T-cell (primary cell): ENCODE results near the gene POLD1. TPM values are rescaled to one million over a fixed set of nuclear protein-coding genes. Genes with fewer than 3 reads are reported as not detected.

Experiments used
- ATAC-seq, 4 experiments: fragments of 200-7000 bp in 3 of 4; fragments of 150-1000 bp in 1 of 4; cut with Tn5 transposase; replicated peaks in 1 of 4; 1 replicate in 3 of 4; 2 replicates in 1 of 4; pipeline ENCODE4 v1.10.0; 2021; ENCODE audit warnings: moderate library complexity in 3 of 4, mild to moderate bottlenecking in 2 of 4, moderate number of reproducible peaks in 1 of 4
- CTCF ChIA-PET, 2 donors: fragments of 300-600 bp; sonication (Branson Sonifier 250); formaldehyde crosslinking; loops; one replicate each; lab custom pipeline; 2022; ENCODE audit warnings: antibody characterized with exemption in 2 of 2; lab: Charles Lee
- POLR2A ChIA-PET, 2 donors: fragments of 300-600 bp; sonication (Branson Sonifier 250); formaldehyde crosslinking; loops; one replicate each; lab custom pipeline; 2022; ENCODE audit warnings: antibody characterized with exemption in 2 of 2; lab: Charles Lee
- DNase-seq, 35 experiments: peaks; one replicate each; pipeline versions ENCODE4 v3.0.0 to v3.0.0-alpha.2; 2013 to 2023
- H3K27ac ChIP-seq: one replicate; pipeline ENCODE4 v1.5.1; 2013; ENCODE audit warnings: low read length
- H3K27me3 ChIP-seq, 2 experiments: replicated peaks in 1 of 2; 1 replicate in 1 of 2; 2 replicates in 1 of 2; pipeline versions ENCODE4 v1.6.1 to v1.7.0; 2013; ENCODE audit warnings: low read length in 1 of 2, mixed read lengths in 1 of 2; ENCODE audit not compliant: control insufficient read depth in 2 of 2, insufficient read depth in 2 of 2; ENCODE audit errors: extremely low read depth in 1 of 2
- H3K36me3 ChIP-seq, 2 donors: 1 replicate in 1 of 2; 2 replicates in 1 of 2; pipeline versions ENCODE4 v1.6.1 to v1.7.0; 2013; ENCODE audit warnings: low read length in 1 of 2; ENCODE audit not compliant: control insufficient read depth in 2 of 2, insufficient read depth in 1 of 2; ENCODE audit errors: extremely low read depth in 1 of 2
- H3K4me1 ChIP-seq, 2 experiments: 1 replicate in 1 of 2; 2 replicates in 1 of 2; pipeline versions ENCODE4 v1.6.1 to v1.7.0; 2013; ENCODE audit warnings: low read length in 2 of 2, mixed read lengths in 1 of 2; ENCODE audit not compliant: insufficient read depth in 2 of 2, control insufficient read depth in 1 of 2; ENCODE audit errors: extremely low read depth in 1 of 2
- H3K4me3 ChIP-seq, 2 donors: 1 replicate in 1 of 2; 2 replicates in 1 of 2; pipeline versions ENCODE4 v1.5.1 to v1.7.0; 2013; ENCODE audit warnings: mild to moderate bottlenecking in 2 of 2, low read length in 1 of 2, moderate library complexity in 1 of 2; ENCODE audit not compliant: control insufficient read depth in 1 of 2; ENCODE audit errors: extremely low read depth in 1 of 2
- H3K9me3 ChIP-seq: 2 replicates; pipeline ENCODE4 v1.7.0; 2013
- H3K27ac Mint-ChIP-seq, 2 donors: one replicate each; pipeline ENCODE4 v1.8.0; 2020 to 2021; ENCODE audit warnings: mild to moderate bottlenecking in 2 of 2, mixed read lengths in 2 of 2
- H3K27me3 Mint-ChIP-seq, 2 donors: one replicate each; pipeline ENCODE4 v1.8.0; 2021 to 2022; ENCODE audit warnings: mixed read lengths in 2 of 2
- H3K36me3 Mint-ChIP-seq: one replicate; pipeline ENCODE4 v1.8.0; 2021; ENCODE audit warnings: mixed read lengths
- H3K4me1 Mint-ChIP-seq, 3 donors: one replicate each; pipeline ENCODE4 v1.8.0; 2020 to 2022; ENCODE audit warnings: mixed read lengths in 3 of 3, mild to moderate bottlenecking in 1 of 3
- H3K4me3 Mint-ChIP-seq, 3 donors: one replicate each; pipeline ENCODE4 v1.8.0; 2020 to 2022; ENCODE audit warnings: mild to moderate bottlenecking in 3 of 3, mixed read lengths in 3 of 3, moderate library complexity in 3 of 3
- H3K9me3 Mint-ChIP-seq, 3 donors: one replicate each; pipeline ENCODE4 v1.8.0; 2020 to 2022; ENCODE audit warnings: mixed read lengths in 3 of 3
- WGBS: methylation state at CpG from one replicate; pipeline ENCODE4 v1.1.5; 2013; ENCODE audit warnings: missing lambda C conversion rate; ENCODE audit not compliant: insufficient coverage; 5-methylcytosine and 5-hydroxymethylcytosine counted together
- total RNA-seq, 35 experiments: library from RNA in 6 of 35; stranded (reverse) in 6 of 35; fragments of 120-200 nt in 1 of 35; gene quantifications; one replicate each; pipeline versions ENCODE4 v1.2.1 to v1.2.4 and lab custom pipeline; 2013 to 2026

Gene POLD1
- total RNA-seq, 5 donors from 2014 or later (not counting 1 experiment from before 2014, with no cell fraction given), result 32.9 to 67.1 (median 54.0) TPM

DNA sequence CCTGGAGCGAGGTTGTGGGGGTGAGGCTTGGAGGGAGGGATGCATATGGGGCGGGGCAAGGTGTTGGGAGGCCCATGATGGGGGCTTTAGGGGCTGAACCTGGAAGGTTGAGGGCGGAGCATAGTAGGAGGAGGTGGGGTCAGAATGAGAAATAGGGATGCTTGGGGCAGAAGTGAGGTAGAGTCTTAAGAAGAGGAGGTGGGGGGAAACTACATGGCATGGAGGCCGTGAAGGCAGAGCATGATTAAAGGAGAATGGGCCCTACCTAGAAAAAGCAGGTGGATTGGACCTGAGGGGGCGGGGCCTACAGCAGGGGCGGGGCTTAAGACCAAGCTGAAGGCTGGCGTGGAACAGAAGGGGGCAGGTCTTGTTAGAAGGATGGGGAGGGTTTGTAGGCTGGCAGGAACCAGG is 7.1 kb upstream of the POLD1 start:
- H3K4me3 ChIP-seq, result no peak overlapping the region
- H3K4me3 Mint-ChIP-seq, result peak overlapping the region; percentile 76 to 100 (median 91)
- no peaks in the 10 kb centered on the region for H3K9me3 ChIP-seq
- H3K4me1 ChIP-seq, result peaks cover 0 to 24% of the 10 kb centered on the region in 2 experiments
- H3K9me3 Mint-ChIP-seq, result no peaks in the 10 kb centered on the region
- peaks cover 16 to 32% (median 25%) of the 10 kb centered on the region in 3 donors for H3K4me1 Mint-ChIP-seq
- H3K36me3 ChIP-seq, result peaks cover 10 to 48% of the 10 kb centered on the region in 2 donors
- peaks cover 26% of the 10 kb centered on the region for H3K36me3 Mint-ChIP-seq
- DNase-seq (peak in 34 of 35 experiments; percentile 30 to 71 (median 58)), ATAC-seq (peak in 3 of 4 experiments; percentile 4 to 28 (median 9))
- no peaks in the 10 kb centered on the region for H3K27me3 ChIP-seq
- WGBS, result 64% methylated on average over 3 of the region's 7 CpGs
- no peaks in the 10 kb centered on the region for H3K27me3 Mint-ChIP-seq
- ChIA-PET POLR2A (no interaction called here), CTCF (no interaction called here)
- H3K27ac ChIP-seq, result peak overlapping the region; percentile 70
- peak overlapping the region; percentile 59 to 82 for H3K27ac Mint-ChIP-seq

DNA sequence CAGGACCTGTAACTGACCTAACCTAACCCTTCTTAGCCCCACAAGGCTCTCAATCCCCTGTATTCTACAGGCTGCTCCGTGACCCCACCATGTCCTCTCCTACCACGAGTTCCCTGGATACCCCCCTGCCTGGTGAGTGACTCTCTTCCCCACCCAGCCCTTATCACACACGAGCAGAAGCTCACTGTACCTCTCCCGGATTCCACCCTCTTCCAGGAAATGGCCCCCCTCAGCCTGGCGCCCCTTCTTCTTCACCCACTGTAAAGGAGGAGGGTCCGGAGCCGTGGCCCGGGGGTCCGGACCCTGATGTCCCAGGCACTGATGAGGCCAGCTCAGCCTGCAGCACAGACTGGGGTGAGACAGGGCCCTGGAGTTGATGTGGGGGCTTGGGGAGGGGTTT is 6.6 kb upstream of the POLD1 start:
- Mint-ChIP-seq H3K27me3 (no peaks in the 10 kb centered on the region), H3K27ac (peak overlapping the region in 1 of 2 donors; percentile 82), H3K9me3 (no peaks in the 10 kb centered on the region), H3K4me3 (peak overlapping the region; percentile 76 to 100 (median 91)), H3K36me3 (peaks cover 26% of the 10 kb centered on the region), H3K4me1 (peaks cover 16 to 32% (median 25%) of the 10 kb centered on the region in 3 donors)
- peak overlapping the region; percentile 70 for H3K27ac ChIP-seq
- no peak overlapping the region for H3K4me3 ChIP-seq
- ChIA-PET CTCF (interaction anchor here in 1 of 2 donors (0.7 kb wide), 1 partner anchor 20 kb away, joined by 3 read pairs; no protein-coding TSS in a partner anchor), POLR2A (no interaction called here)
- H3K36me3 ChIP-seq, result peaks cover 10 to 53% of the 10 kb centered on the region in 2 donors
- 83% methylated on average over 2 of the region's 9 CpGs for WGBS
- DNase-seq (no peak), ATAC-seq (no peak)
- peaks cover 0 to 24% of the 10 kb centered on the region in 2 experiments for H3K4me1 ChIP-seq
- H3K9me3 ChIP-seq, result no peaks in the 10 kb centered on the region
- no peaks in the 10 kb centered on the region for H3K27me3 ChIP-seq

DNA sequence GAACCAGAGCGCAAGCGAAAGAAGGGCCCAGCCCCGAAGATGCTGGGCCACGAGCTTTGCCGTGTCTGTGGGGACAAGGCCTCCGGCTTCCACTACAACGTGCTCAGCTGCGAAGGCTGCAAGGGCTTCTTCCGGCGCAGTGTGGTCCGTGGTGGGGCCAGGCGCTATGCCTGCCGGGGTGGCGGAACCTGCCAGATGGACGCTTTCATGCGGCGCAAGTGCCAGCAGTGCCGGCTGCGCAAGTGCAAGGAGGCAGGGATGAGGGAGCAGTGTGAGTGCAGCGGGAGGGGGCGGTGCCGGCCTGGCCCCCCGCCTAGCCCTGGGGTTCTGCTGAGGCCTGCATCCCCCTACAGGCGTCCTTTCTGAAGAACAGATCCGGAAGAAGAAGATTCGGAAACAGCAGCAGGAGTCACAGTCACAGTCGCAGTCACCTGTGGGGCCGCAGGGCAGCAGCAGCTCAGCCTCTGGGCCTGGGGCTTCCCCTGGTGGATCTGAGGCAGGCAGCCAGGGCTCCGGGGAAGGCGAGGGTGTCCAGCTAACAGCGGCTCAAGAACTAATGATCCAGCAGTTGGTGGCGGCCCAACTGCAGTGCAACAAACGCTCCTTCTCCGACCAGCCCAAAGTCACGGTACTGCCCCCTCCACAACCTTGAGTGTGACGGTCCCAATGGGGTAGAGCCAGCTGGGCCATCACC is 5.8 kb upstream of the POLD1 start:
- no peaks in the 10 kb centered on the region for H3K9me3 ChIP-seq
- POLR2A ChIA-PET, result no interaction called here
- H3K36me3 ChIP-seq, result peaks cover 10 to 57% of the 10 kb centered on the region in 2 donors
- 99% methylated on average over 30 of the region's 36 CpGs for WGBS
- no peak overlapping the region for H3K27ac ChIP-seq
- no peaks in the 10 kb centered on the region for H3K27me3 ChIP-seq
- peaks cover 18 to 37% (median 28%) of the 10 kb centered on the region in 3 donors for H3K4me1 Mint-ChIP-seq
- peaks cover 0 to 27% of the 10 kb centered on the region in 2 experiments for H3K4me1 ChIP-seq
- H3K27me3 Mint-ChIP-seq, result no peaks in the 10 kb centered on the region
- H3K4me3 ChIP-seq, result no peak overlapping the region
- peak overlapping the region; percentile 66 to 100 (median 91) for H3K4me3 Mint-ChIP-seq
- peaks cover 26% of the 10 kb centered on the region for H3K36me3 Mint-ChIP-seq
- CTCF ChIA-PET, result interaction anchor here in 1 of 2 donors (0.7 kb wide), 1 partner anchor 21 kb away, joined by 3 read pairs; no protein-coding TSS in a partner anchor
- no peaks in the 10 kb centered on the region for H3K9me3 Mint-ChIP-seq
- ATAC-seq (no peak), DNase-seq (no peak)
- no peak overlapping the region for H3K27ac Mint-ChIP-seq

DNA sequence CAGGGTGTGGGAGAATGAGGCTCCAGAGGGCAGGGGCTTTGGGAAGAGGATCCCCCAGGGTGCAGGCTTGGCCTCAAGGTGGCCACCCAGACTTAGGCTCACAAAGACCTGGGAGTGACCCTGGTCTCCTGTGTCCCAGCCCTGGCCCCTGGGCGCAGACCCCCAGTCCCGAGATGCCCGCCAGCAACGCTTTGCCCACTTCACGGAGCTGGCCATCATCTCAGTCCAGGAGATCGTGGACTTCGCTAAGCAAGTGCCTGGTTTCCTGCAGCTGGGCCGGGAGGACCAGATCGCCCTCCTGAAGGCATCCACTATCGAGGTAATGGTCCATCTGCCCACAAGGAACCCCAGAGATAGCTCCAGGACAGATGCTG is 5.3 kb upstream of the POLD1 start:
- peaks cover 26% of the 10 kb centered on the region for H3K36me3 Mint-ChIP-seq
- Histone ChIP-seq H3K4me3 (no peak overlapping the region), H3K36me3 (peaks cover 10 to 57% of the 10 kb centered on the region in 2 donors), H3K27me3 (no peaks in the 10 kb centered on the region), H3K27ac (no peak overlapping the region), H3K9me3 (no peaks in the 10 kb centered on the region), H3K4me1 (peaks cover 0 to 32% of the 10 kb centered on the region in 2 experiments)
- H3K27ac Mint-ChIP-seq, result no peak overlapping the region
- ChIA-PET CTCF (no interaction called here), POLR2A (no interaction called here)
- no peak for DNase-seq
- ATAC-seq, result no peak
- no peak overlapping the region for H3K4me3 Mint-ChIP-seq
- no peaks in the 10 kb centered on the region for H3K9me3 Mint-ChIP-seq
- H3K27me3 Mint-ChIP-seq, result no peaks in the 10 kb centered on the region
- peaks cover 24 to 42% (median 33%) of the 10 kb centered on the region in 3 donors for H3K4me1 Mint-ChIP-seq
- WGBS, result 95% methylated on average over 10 of the region's 10 CpGs

DNA sequence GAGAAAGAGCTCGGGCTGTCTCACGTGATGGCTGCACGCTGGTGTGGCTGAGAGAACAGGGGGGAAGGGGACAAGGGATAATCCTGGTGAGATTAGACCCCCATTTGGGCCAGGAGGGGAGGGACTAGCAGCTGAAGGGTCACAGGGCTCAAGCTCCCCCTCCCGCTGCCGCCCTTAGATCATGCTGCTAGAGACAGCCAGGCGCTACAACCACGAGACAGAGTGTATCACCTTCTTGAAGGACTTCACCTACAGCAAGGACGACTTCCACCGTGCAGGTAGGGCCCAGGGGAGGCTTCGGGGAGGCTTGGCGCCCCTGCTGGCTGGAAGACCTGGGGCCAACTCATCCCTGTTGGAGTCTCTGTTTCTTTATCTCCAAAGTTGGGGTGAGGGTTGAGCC is 4.5 kb upstream of the POLD1 start:
- Mint-ChIP-seq H3K27ac (no peak overlapping the region), H3K4me1 (peaks cover 28 to 50% (median 38%) of the 10 kb centered on the region in 3 donors), H3K9me3 (no peaks in the 10 kb centered on the region), H3K36me3 (peaks cover 26% of the 10 kb centered on the region), H3K4me3 (no peak overlapping the region), H3K27me3 (no peaks in the 10 kb centered on the region)
- H3K9me3 ChIP-seq, result no peaks in the 10 kb centered on the region
- H3K27ac ChIP-seq, result no peak overlapping the region
- DNase-seq (no peak), ATAC-seq (no peak)
- CTCF ChIA-PET, result no interaction called here
- 97% methylated on average over 10 of the region's 11 CpGs for WGBS
- H3K4me3 ChIP-seq, result no peak overlapping the region
- H3K36me3 ChIP-seq, result peaks cover 10 to 57% of the 10 kb centered on the region in 2 donors
- POLR2A ChIA-PET, result no interaction called here
- no peaks in the 10 kb centered on the region for H3K27me3 ChIP-seq
- H3K4me1 ChIP-seq, result peaks cover under 1 to 34% of the 10 kb centered on the region in 2 experiments

DNA sequence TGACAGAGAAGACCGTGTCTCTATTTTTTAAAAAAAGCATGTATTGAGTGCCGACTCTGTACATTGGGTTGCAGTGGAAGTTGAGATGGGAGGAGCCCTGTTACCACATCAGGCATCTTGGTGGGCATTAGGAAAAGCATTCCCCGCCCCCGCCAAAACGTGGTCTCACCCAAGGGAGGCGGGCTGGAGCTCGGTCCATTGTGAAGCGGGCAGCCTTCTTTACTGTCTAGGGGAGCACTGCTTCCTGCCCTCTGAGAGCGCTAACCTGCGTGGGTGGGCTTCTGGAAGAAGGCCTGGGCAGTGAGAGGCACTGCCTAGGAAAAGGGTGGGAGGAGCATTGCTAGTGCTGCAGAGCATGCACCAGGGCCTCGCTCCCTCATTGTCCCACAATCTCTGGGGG is 4.0 kb upstream of the POLD1 start:
- H3K36me3 ChIP-seq, result peaks cover 10 to 57% of the 10 kb centered on the region in 2 donors
- no peaks in the 10 kb centered on the region for H3K9me3 ChIP-seq
- Mint-ChIP-seq H3K4me3 (no peak overlapping the region), H3K27me3 (no peaks in the 10 kb centered on the region), H3K27ac (no peak overlapping the region), H3K9me3 (no peaks in the 10 kb centered on the region), H3K36me3 (peaks cover 26% of the 10 kb centered on the region), H3K4me1 (peaks cover 32 to 55% (median 43%) of the 10 kb centered on the region in 3 donors)
- no peak overlapping the region for H3K27ac ChIP-seq
- no peaks in the 10 kb centered on the region for H3K27me3 ChIP-seq
- H3K4me1 ChIP-seq, result peaks cover 6 to 40% of the 10 kb centered on the region in 2 experiments
- CTCF ChIA-PET, result interaction anchor here in 1 of 2 donors (0.7 kb wide), 1 partner anchor 46 kb away, joined by 3 read pairs; no protein-coding TSS in a partner anchor
- DNase-seq, result no peak
- H3K4me3 ChIP-seq, result no peak overlapping the region
- ATAC-seq, result no peak
- POLR2A ChIA-PET, result no interaction called here
- 92% methylated on average over 6 of the region's 11 CpGs for WGBS
